IPS DF 4.7 (cell line): ENCODE measurements around the gene SLC35F1.

Experiments used
- DNase-seq: peaks from one replicate; pipeline ENCODE4 v3.0.0-alpha.2; 2013; ENCODE audit warnings: low spot score; ENCODE audit errors: extremely low read depth

The SLC35F1 gene

DNA sequence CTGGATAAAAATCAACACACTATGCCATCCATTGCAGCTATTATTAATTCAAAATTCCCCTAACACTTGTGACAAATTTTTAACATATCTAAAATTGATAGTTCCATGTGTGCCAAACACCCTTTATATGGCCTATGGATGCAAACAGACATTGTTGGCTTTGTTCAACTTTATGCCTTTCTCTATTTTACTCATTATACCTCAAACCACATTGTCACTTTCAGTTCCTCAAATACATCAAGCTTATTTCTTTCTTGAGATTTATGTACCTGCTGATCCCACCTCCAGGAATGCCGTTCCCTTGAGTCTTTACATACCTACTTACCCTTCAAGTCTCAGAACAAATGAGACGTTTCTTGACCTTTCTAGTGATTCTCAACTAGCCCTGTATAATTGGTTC lies 447.6 kb downstream of the SLC35F1 start:
- DNase-seq: no peak

DNA sequence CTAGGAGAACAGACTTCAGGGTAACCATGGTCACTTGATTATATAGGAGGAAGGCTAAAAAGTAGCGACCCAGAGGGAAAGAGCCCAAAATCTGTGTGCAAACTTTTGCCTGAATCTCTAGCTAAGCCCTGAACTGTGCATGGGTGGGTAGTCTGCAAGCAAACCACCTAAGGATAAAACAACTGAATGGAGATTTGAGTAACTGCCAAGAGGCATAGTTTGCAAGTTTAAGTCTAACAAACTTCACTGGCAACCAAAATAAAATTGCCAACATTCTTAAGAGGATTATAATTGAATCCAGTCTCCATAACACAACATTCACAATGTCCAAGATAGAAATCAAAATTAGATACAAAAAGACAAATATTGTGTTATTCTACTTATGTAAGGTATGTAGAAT lies 449.0 kb downstream of the SLC35F1 start:
- no peak for DNase-seq

DNA sequence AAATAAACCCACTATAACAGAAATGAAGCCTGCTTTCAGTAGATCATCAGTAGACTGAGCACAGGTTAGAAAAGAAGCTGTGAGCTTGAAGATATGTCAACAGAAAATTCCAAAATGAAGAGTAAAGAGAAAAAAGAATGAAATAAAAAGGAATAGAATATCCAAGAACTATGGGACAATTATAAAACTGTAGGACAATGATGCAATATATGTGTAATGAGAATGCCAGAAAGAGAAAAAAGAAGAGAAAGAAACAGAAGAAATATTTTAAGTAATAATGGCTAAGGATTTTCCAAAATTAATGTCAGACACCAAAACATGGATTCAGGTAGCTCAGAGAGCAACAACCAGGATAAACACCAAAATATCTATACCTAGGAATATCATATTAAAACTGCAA lies 449.6 kb downstream of the SLC35F1 start:
- no peak for DNase-seq
